Gastroesophageal sphincter (tissue), 4 donors: ENCODE measurements around the gene OR2H1. TPM values are rescaled to one million over a fixed set of nuclear protein-coding genes. Genes with fewer than 3 reads are reported as not detected.

Experiments used
- ATAC-seq: fragments of 150-250 bp; one replicate; pipeline ENCODE4 v1.9.1; 2016; ENCODE audit warnings: mild to moderate bottlenecking, moderate library complexity
- H3K27ac ChIP-seq, 4 donors: fragments of 200-600 bp; sonication (generic) in 3 of 4; 1 replicate in 3 of 4; 2 replicates in 1 of 4; pipeline ENCODE4 v1.5.1; 2016 to 2019
- H3K27me3 ChIP-seq: fragments of 200-600 bp; sonication (generic); one replicate; pipeline ENCODE4 v1.5.1; 2019
- H3K36me3 ChIP-seq, 2 donors: fragments of 200-600 bp; sonication (generic); one replicate each; pipeline ENCODE4 v1.5.1; 2019; ENCODE audit warnings: control low read depth in 1 of 2
- H3K4me1 ChIP-seq, 3 donors: fragments of 200-600 bp; sonication (generic); 1 replicate in 2 of 3; 2 replicates in 1 of 3; pipeline ENCODE4 v1.5.1; 2016 to 2019; ENCODE audit warnings: control low read depth in 2 of 3
- H3K4me3 ChIP-seq, 2 donors: fragments of 200-600 bp; sonication (generic); one replicate each; pipeline ENCODE4 v1.5.1; 2019; ENCODE audit warnings: mild to moderate bottlenecking in 1 of 2, moderate library complexity in 1 of 2
- H3K9me3 ChIP-seq, 3 donors: fragments of 200-600 bp; sonication (generic); one replicate each; pipeline ENCODE4 v1.5.1; 2017 to 2019; ENCODE audit warnings: control low read depth in 2 of 3
- EP300 ChIP-seq: sonication (generic); formaldehyde crosslinking; IDR thresholded peaks from one replicate; pipeline ENCODE4 v1.6.1; 2017; ENCODE audit warnings: antibody characterized with exemption, mild to moderate bottlenecking
- POLR2A ChIP-seq, 2 donors: fragments of 450-650 bp; IDR thresholded peaks; one replicate each; pipeline ENCODE4 v1.6.1; 2017; ENCODE audit warnings: antibody characterized with exemption in 2 of 2, mild to moderate bottlenecking in 2 of 2, moderate library complexity in 1 of 2
- POLR2AphosphoS5 ChIP-seq: sonication (generic); formaldehyde crosslinking; IDR thresholded peaks from one replicate; pipeline ENCODE4 v1.6.1; 2017; ENCODE audit warnings: antibody characterized with exemption
- WGBS, 2 donors: methylation state at CpG; one replicate each; pipeline ENCODE4 v1.1.5; 2018; ENCODE audit warnings: low coverage in 1 of 2; 5-methylcytosine and 5-hydroxymethylcytosine counted together
- total RNA-seq, 4 donors: library from RNA; depleted of rRNA; stranded (reverse); fragments of >200 nt; gene quantifications; one replicate each; pipeline ENCODE4 v1.1.0, GENCODE V29; 2016
- TF ChIP-seq, protein P1 (sequence below), 4 experiments: fragments of 200-600 bp in 2 of 4; fragments of 450-650 bp in 2 of 4; sonication (generic) in 1 of 4; IDR thresholded peaks; one replicate each; pipeline ENCODE4 v1.5.1; 2017 to 2019; ENCODE audit warnings: antibody characterized with exemption in 4 of 4, mild to moderate bottlenecking in 2 of 4, moderate library complexity in 2 of 4

Gene OR2H1
- total RNA-seq, 4 donors from 2014 or later: not detected

DNA sequence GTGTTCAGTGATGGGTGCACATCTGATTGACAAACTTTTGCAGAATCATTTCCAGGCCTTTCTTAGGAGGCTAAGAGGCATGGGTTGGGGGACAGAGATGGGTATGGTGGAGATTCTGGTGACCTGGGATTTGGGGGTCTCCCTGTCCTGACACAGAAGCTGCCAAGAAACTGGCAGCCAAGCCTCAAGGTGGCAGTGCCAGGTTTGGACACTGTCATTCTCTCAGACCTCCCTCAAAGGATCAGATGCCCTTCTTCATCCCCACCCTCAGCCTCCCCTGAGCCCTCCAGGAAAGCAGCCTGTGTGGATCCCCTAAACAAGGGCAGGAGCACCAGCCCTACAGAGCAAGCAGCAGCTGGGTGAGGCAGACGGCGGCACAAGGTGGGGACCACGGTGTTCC is 48.9 kb downstream of the OR2H1 start:
- TF ChIP-seq, protein P1, sequence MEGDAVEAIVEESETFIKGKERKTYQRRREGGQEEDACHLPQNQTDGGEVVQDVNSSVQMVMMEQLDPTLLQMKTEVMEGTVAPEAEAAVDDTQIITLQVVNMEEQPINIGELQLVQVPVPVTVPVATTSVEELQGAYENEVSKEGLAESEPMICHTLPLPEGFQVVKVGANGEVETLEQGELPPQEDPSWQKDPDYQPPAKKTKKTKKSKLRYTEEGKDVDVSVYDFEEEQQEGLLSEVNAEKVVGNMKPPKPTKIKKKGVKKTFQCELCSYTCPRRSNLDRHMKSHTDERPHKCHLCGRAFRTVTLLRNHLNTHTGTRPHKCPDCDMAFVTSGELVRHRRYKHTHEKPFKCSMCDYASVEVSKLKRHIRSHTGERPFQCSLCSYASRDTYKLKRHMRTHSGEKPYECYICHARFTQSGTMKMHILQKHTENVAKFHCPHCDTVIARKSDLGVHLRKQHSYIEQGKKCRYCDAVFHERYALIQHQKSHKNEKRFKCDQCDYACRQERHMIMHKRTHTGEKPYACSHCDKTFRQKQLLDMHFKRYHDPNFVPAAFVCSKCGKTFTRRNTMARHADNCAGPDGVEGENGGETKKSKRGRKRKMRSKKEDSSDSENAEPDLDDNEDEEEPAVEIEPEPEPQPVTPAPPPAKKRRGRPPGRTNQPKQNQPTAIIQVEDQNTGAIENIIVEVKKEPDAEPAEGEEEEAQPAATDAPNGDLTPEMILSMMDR (IDR thresholded peaks at IDR 0.05): no peak
- TF ChIP-seq EP300: no peak
- no peak for TF ChIP-seq POLR2A (IDR thresholded peaks at IDR 0.05)
- no peak for TF ChIP-seq POLR2AphosphoS5
- no peak overlapping the region for H3K4me3 ChIP-seq
- H3K9me3 ChIP-seq: no peaks in the 10 kb centered on the region
- no peak overlapping the region for H3K27ac ChIP-seq
- peaks cover 14% of the 10 kb centered on the region for H3K27me3 ChIP-seq
- H3K4me1 ChIP-seq: no peaks in the 10 kb centered on the region
- WGBS, 2 donors: 100% methylated on average over 1 of the region's 3 CpGs; no CpG with 5 or more reads in 1 of the 2 donors
- H3K36me3 ChIP-seq: no peaks in the 10 kb centered on the region
- no peak for ATAC-seq

DNA sequence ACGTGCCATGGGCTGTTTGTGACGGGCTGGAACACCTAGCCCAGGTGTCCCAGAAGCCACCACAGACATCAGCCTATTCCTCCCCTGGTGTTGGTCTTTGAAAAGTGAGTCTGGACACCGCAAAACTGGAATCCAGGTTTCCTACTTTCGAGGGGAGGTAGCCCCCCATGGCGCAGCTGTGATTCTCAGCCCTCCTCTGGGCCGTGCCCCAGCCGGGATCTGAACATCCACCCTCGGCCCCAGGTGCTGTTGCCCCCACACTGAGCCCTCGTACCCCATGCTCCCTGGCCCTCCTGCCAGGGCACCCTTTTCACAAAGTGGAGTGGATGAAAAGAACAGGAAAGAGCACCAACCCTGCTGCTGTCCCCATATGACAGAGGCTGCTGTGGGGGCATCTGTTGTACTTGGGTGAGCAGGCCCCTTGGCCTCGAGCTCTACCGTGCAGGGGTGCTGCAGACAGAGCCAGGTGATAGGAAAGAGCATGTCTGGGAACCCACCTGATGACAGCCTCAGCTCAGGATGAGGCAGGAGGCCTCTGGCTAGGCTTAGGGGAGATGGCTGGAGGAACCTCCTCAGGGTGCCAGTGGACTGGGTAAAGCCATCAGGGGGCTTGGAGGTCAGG is 49.6 kb downstream of the OR2H1 start:
- H3K4me1 ChIP-seq: no peaks in the 10 kb centered on the region
- peaks cover 7% of the 10 kb centered on the region for H3K27me3 ChIP-seq
- no peak overlapping the region for H3K4me3 ChIP-seq
- no peaks in the 10 kb centered on the region for H3K36me3 ChIP-seq
- WGBS, 2 donors: no CpG with 5 or more reads among the region's 11 CpGs
- TF ChIP-seq EP300: no peak
- no peak for TF ChIP-seq POLR2A (IDR thresholded peaks at IDR 0.05)
- TF ChIP-seq, protein P1 (IDR thresholded peaks at IDR 0.05): no peak
- no peak for TF ChIP-seq POLR2AphosphoS5
- H3K9me3 ChIP-seq: no peaks in the 10 kb centered on the region
- H3K27ac ChIP-seq: no peak overlapping the region
- ATAC-seq: no peak

DNA sequence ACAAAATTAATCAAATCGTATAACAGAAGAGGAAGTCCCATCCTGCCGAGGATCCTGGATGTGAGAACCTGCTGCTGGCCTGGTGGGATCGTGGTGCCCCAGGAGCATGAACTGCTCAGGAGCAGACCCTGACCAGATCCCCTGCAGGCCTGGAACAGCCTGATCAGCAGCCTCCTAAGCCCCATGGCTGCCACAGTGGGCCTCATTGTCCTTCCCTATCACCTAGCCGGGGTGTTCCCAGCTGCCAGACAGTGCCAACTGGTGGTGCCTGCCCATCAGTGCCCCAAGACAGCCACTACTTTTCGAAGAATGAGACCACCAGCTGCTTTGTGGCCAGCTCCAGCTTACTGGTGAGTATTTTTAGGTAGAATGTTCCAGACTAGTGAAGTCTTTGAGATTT is 50.4 kb downstream of the OR2H1 start:
- TF ChIP-seq, protein P1 (IDR thresholded peaks at IDR 0.05): no peak
- TF ChIP-seq EP300 (no peak), POLR2A (IDR thresholded peaks at IDR 0.05) (no peak), POLR2AphosphoS5 (no peak)
- Histone ChIP-seq H3K36me3 (no peaks in the 10 kb centered on the region), H3K27me3 (peaks cover 4% of the 10 kb centered on the region), H3K4me3 (no peak overlapping the region), H3K27ac (no peak overlapping the region), H3K9me3 (no peaks in the 10 kb centered on the region), H3K4me1 (no peaks in the 10 kb centered on the region)
- whole genome bisulfite sequencing, 2 donors: 58 to 69% methylated on average over 3 of the region's 5 CpGs
- no peak for ATAC-seq

DNA sequence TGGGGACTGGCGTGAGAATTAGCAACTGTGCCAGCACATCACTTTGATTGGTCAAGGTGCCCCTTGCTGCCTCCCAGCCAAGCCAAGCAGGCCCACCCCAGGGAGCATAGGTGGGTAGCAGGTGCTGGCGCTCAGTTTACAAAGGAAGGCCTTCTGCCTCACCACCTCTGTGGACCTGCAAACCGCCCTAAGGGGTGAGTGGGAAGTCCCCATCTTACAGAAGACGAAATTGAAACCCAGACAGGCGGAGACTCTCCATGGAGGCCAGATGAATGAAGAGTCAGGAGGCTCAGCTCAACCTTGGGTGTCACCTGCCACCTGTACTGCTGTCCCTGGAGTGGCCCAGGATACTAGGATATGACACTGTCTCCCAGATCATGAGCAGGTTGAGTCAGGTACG is 52.3 kb downstream of the OR2H1 start:
- TF ChIP-seq, protein P1 (IDR thresholded peaks at IDR 0.05): no peak
- 70 to 100% methylated on average over 2 of the region's 6 CpGs for WGBS, 2 donors
- no peak for ATAC-seq
- Histone ChIP-seq H3K4me3 (no peak overlapping the region), H3K4me1 (no peaks in the 10 kb centered on the region), H3K27me3 (no peaks in the 10 kb centered on the region), H3K9me3 (no peaks in the 10 kb centered on the region), H3K36me3 (no peaks in the 10 kb centered on the region), H3K27ac (no peak overlapping the region)

DNA sequence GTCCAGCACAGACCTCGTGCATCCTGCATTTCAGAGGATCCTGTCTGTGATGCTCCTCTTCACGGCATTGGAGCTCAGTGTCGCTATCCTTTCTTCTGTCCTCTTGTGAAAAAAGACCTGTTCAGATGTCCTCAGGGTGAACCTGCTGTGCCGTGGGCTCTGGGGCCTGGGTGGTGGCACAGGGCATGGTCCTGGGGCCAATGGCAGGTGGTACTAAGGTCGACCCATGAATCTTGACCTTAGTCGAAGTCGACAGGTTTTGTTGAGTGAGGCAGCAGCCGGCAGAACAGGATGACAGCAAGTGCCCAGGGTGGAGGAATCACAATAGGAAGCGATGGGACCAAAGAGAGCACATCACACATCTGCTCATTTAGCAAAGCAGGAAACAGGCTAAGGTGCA is 52.8 kb downstream of the OR2H1 start:
- Histone ChIP-seq H3K36me3 (no peaks in the 10 kb centered on the region), H3K27ac (no peak overlapping the region), H3K27me3 (no peaks in the 10 kb centered on the region), H3K4me1 (no peaks in the 10 kb centered on the region), H3K4me3 (no peak overlapping the region), H3K9me3 (no peaks in the 10 kb centered on the region)
- TF ChIP-seq, protein P1 (IDR thresholded peaks at IDR 0.05): no peak
- TF ChIP-seq POLR2A (IDR thresholded peaks at IDR 0.05) (no peak), POLR2AphosphoS5 (no peak), EP300 (no peak)
- WGBS, 2 donors: 92% methylated on average over 2 of the region's 9 CpGs; no CpG with 5 or more reads in 1 of the 2 donors
- ATAC-seq: no peak
